Adrenal gland (tissue), 19 donors: Measurements from ENCODE around the gene ARL13B. TPM values are rescaled to one million over a fixed set of nuclear protein-coding genes. Genes with fewer than 3 reads are reported as not detected.

ENCODE experiments used
- DNase-seq, 7 donors: peaks; one replicate each; pipeline ENCODE4 v3.0.0-alpha.2; 2019 to 2020
- H3K27ac ChIP-seq, 5 donors: fragments of 200-600 bp; sonication (generic) in 4 of 5; 1 replicate in 3 of 5; 2 replicates in 2 of 5; pipeline versions ENCODE4 v1.5.1 to v1.8.0; 2016 to 2020; ENCODE audit warnings: mild to moderate bottlenecking in 1 of 5
- H3K27me3 ChIP-seq: fragments of 200-600 bp; 2 replicates; pipeline ENCODE4 v1.8.0; 2021
- H3K36me3 ChIP-seq, 2 donors: fragments of 200-600 bp; replicated peaks in 1 of 2; 1 replicate in 1 of 2; 2 replicates in 1 of 2; pipeline versions ENCODE4 v1.5.1 to v1.8.0; 2018 to 2022
- H3K4me1 ChIP-seq, 2 donors: fragments of 200-600 bp; replicated peaks in 1 of 2; 1 replicate in 1 of 2; 2 replicates in 1 of 2; pipeline versions ENCODE4 v1.5.1 to v1.8.0; 2018 to 2021
- H3K4me3 ChIP-seq, 4 donors: fragments of 200-600 bp; sonication (generic) in 3 of 4; one replicate each; pipeline ENCODE4 v1.5.1; 2016 to 2018
- H3K9me3 ChIP-seq, 3 donors: fragments of 200-600 bp; sonication (generic) in 1 of 3; replicated peaks in 1 of 3; 1 replicate in 2 of 3; 2 replicates in 1 of 3; pipeline versions ENCODE4 v1.5.1 to v1.8.0; 2016 to 2021
- CTCF ChIP-seq, 6 experiments: fragments of 450-650 bp in 4 of 6; fragments of 200-600 bp in 2 of 6; sonication (generic) in 1 of 6; IDR thresholded peaks; 1 replicate in 5 of 6; 2 replicates in 1 of 6; pipeline versions ENCODE4 v1.5.1 to v1.8.0; 2016 to 2021; ENCODE audit warnings: antibody characterized with exemption in 6 of 6, mild to moderate bottlenecking in 2 of 6, moderate library complexity in 1 of 6
- POLR2A ChIP-seq, 2 donors: fragments of 450-650 bp; IDR thresholded peaks; one replicate each; pipeline ENCODE4 v1.6.1; 2017; ENCODE audit warnings: antibody characterized with exemption in 2 of 2, mild to moderate bottlenecking in 2 of 2, moderate library complexity in 1 of 2
- WGBS, 4 donors: extraction: QIAGEN DNeasy Blood & Tissue Kit in 2 of 4; methylation state at CpG; one replicate each; pipeline versions ENCODE4 v1.1.5 to v1.1.7; 2013 to 2017; 5-methylcytosine and 5-hydroxymethylcytosine counted together
- intact Hi-C, 2 donors: fragments of 100-400 bp; cut with DNase I; formaldehyde crosslinking; loops; one replicate each; pipeline versions ENCODE4 v1.14.1 to v1.15.0; 2022 to 2023
- long read RNA-seq, 10 donors: library from polyadenylated mRNA in 3 of 10; unstranded in 2 of 10; stranded (forward) in 1 of 10; transcript quantifications; one replicate each; pipeline ENCODE4 v2.0.0 and lab custom pipeline, GENCODE V29; 2021 to 2026
- polyA plus RNA-seq, 3 donors: library from polyadenylated mRNA; stranded (reverse); fragments of 200-250 nt in 2 of 3; fragments of 350-450 nt in 1 of 3; fragmentation: Illumina TruSeq in 1 of 3; extraction: RNeasy Lipid Tissue Mini Kit (QIAGEN cat#74804) in 1 of 3; gene quantifications; one replicate each; pipeline ENCODE4 v1.2.3, GENCODE V29; 2013 to 2014
- total RNA-seq, 9 donors: library from RNA; depleted of rRNA in 4 of 9; stranded (reverse); fragments of >200 nt in 4 of 9; fragments of 120-200 nt in 1 of 9; fragmentation: NEBNext Ultra II Directional in 1 of 9; extraction: Animal tissue kit (Norgen Biotek cat#: 25700) in 1 of 9; gene quantifications; one replicate each; pipeline versions ENCODE4 v1.1.0 to v1.2.4, GENCODE V29; 2013 to 2023
- donor health status: healthy with polysubstance abuse.
- donor health status: Bipolar disorder and iron deficiency.
- donor health status: DM: yes; HTN: yes; CAD: no.
- donor health status: DM: no; HTN: no; CAD: no.
- donor health status: DM: no; HTN: no; CAD: no.
- donor health status: DM: yes; HTN: yes; CAD: no.

The ARL13B gene
- total RNA-seq (1 to 10 TPM; 3.2 to 6.6 (median 6.0) TPM), polyA plus RNA-seq (1 to 10 TPM; 3.5 to 7.7 (median 3.9) TPM)
- long read RNA-seq, donor 1 = 0 reads
- long read RNA-seq, donor 2 = 0 reads
- long read RNA-seq, donor 3 = 0 reads
- long read RNA-seq, donor 4, partial matches to known transcripts = 7 of 10 reads
- long read RNA-seq, donor 4, other reads (novel, unspliced or antisense) = 3 of 10 reads
- long read RNA-seq, donor 5, transcript ARL13B-203 (10 exons, 2,453 nt) = major isoform, 5 of 10 reads
- long read RNA-seq, donor 5, partial matches to known transcripts = 0 of 10 reads
- long read RNA-seq, donor 5, other reads (novel, unspliced or antisense) = 3 of 10 reads
- long read RNA-seq, donor 6, partial matches to known transcripts = 2 of 7 reads
- long read RNA-seq, donor 6, other reads (novel, unspliced or antisense) = 5 of 7 reads
- long read RNA-seq, donor 7 = 0 reads
- long read RNA-seq, donor 8, partial matches to known transcripts = 0 of 1 reads
- long read RNA-seq, donor 8, other reads (novel, unspliced or antisense) = 0 of 1 reads
- long read RNA-seq, donor 9 = 0 reads
- long read RNA-seq, donor 10 = 0 reads

GRCh38 chr3:93979850-93980676 is at the start of gene ARL13B:
TSS of gene ARL13B (plus strand) at chr3:93980155. CDS start at chr3:93980424, 269 bp downstream.
- peak; percentile 97 to 100 (median 99) for DNase-seq
- Histone ChIP-seq H3K9me3 (no peaks in the 10 kb centered on the region), H3K36me3 (no peaks in the 10 kb centered on the region), H3K27me3 (no peaks in the 10 kb centered on the region), H3K4me1 (peaks cover 0 to 7% of the 10 kb centered on the region in 2 donors), H3K27ac (peak within 1 kb of the TSS; percentile 87 to 98 (median 90)), H3K4me3 (peak within 1 kb of the TSS; percentile 67 to 89 (median 82))
- intact Hi-C loops = no loop called here
- TF ChIP-seq CTCF (IDR thresholded peaks at IDR 0.05) (no peak), POLR2A (IDR thresholded peaks at IDR 0.05) (peak; percentile 60 to 87)
- 0 to 1% (median 0%) methylated on average over 21 to 66 of the region's 66 CpGs for WGBS, 4 donors

DNA sequence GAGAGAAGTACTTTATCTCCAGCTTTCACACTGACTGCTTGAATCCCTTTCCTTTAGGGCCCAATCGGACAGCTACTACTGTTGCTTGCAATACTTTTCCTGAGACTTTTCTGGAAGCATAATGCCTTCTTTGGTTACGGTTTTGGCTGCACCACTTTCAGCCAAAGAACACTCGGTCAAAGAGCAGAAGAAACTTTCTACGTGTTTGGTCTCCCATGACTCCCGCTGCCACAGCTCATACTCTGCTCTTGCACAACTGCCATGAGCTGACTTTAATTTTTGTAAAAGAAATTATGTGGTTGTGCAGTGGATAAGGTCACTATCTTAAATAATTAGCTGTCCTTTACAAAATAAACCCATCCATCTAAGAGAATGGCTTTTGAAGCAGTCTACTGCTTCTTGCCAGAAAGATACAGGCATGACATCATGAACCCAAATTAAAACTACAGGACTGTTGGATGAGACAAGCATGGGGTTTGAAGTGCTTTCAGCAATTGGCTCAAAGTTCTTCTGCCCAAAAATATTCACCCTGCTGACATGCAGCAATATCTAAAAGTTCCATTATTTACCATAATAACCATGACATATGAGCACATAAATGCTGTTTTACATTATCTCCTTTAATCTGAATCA is 48.2 kb upstream of the ARL13B start:
- H3K36me3 ChIP-seq = no peaks in the 10 kb centered on the region
- intact Hi-C loops = no loop called here
- H3K4me1 ChIP-seq = no peaks in the 10 kb centered on the region
- DNase-seq = no peak
- H3K27ac ChIP-seq = no peak overlapping the region
- no peaks in the 10 kb centered on the region for H3K27me3 ChIP-seq
- H3K9me3 ChIP-seq = no peaks in the 10 kb centered on the region
- WGBS, 4 donors = 79 to 90% (median 85%) methylated on average over 5 of the region's 5 CpGs
- no peak overlapping the region for H3K4me3 ChIP-seq
- TF ChIP-seq CTCF (IDR thresholded peaks at IDR 0.05) (no peak), POLR2A (IDR thresholded peaks at IDR 0.05) (no peak)

- 65 to 76% (median 70%) methylated on average over 5 of the region's 5 CpGs for WGBS, 4 donors
- Histone ChIP-seq H3K27ac (no peak overlapping the region), H3K4me1 (no peaks in the 10 kb centered on the region), H3K9me3 (no peaks in the 10 kb centered on the region), H3K27me3 (no peaks in the 10 kb centered on the region), H3K4me3 (no peak overlapping the region), H3K36me3 (no peaks in the 10 kb centered on the region)
- TF ChIP-seq POLR2A (IDR thresholded peaks at IDR 0.05) (no peak), CTCF (IDR thresholded peaks at IDR 0.05) (no peak)
- DNase-seq = no peak
- intact Hi-C loops = no loop called here
These were observed 45.4 kb upstream of the ARL13B start for GRCh38 chr3:93934366-93935046.
